Amniotic epithelial cell (primary cell): Measurements from ENCODE around the gene NADK.

Experiments
- DNase-seq: peaks from one replicate; pipeline ENCODE4 v3.0.0-alpha.2; 2010; ENCODE audit warnings: low read depth

NADK gene

DNA sequence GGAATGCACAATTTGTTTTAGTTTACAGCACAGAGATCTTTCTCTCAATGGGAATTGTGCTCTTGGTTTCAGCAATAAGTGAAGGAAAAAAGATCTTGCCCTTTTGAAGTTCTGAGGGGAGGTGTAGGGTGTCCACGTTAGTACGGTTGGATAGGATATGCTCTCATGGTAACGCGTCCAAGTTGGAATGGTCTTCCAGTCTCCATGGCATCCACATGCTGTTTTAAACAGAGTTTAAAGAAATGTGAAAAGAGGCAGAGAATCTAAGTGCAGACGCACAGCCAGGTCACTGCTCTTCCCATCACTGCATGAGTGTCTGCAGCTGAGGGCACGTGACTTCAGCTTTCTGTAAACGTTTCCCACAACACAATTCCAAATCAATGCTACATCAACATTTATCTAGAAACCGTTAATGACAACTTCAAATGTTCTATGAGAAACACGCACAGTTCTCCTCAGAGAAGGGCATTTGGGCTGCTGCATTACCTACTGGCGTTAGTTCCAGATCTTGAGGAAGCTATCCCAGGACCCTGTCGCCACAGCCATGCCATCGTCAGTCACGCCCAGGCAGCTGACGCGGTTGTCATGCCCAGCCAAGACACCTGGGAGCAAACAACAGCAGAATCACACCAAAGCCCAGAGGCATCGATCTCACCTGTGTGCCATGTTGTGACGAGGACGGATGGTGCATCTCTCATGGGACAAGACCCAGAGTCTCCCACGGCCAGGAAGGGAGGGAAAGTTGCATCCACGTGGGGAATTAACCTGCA lies 8.8 kb upstream of the NADK start:
- DNase-seq: no peak

DNA sequence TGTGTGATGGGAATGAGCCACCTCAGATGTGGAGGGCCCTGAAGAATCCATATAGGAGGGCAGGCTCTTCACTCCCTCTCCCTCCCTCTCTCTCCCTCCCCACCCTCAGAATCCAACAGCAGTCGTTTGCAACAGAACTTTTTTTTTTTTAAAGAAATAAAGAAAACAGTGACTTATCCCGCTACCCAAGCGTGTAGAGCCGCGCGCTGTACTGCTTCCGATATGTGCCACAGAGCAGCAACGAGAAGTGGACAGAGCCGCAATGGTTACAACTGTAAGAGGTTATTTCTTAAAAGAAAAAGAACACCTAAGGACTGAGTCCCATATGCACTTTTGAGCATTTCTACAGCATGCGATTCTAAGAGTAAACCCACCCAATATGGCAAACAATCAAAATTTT lies 7.4 kb upstream of the NADK start:
- DNase-seq: no peak

GRCh38 chr1:1784933-1785332 lies 6.7 kb upstream of the NADK start:
- no peak for DNase-seq

DNA sequence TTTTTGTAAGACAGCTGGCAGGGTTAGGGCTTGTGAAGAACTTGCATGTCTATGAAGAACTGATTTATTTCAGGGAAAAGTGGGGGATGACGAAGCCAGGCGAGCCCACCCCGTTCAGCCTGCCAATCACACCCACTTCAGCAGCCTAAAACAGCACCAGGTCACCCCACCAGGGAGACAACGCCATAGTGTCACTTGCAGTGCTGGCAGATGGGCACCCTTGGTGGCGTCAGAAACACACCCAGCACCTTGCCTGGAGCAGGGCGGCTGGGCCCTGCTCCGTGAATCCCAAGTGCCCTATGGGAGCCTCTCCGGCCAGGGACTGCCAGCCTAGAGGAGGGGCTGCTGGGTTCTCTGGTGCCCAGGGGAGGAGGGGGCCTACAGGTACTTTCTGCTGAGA lies 5.0 kb upstream of the NADK start:
- DNase-seq: no peak

DNA sequence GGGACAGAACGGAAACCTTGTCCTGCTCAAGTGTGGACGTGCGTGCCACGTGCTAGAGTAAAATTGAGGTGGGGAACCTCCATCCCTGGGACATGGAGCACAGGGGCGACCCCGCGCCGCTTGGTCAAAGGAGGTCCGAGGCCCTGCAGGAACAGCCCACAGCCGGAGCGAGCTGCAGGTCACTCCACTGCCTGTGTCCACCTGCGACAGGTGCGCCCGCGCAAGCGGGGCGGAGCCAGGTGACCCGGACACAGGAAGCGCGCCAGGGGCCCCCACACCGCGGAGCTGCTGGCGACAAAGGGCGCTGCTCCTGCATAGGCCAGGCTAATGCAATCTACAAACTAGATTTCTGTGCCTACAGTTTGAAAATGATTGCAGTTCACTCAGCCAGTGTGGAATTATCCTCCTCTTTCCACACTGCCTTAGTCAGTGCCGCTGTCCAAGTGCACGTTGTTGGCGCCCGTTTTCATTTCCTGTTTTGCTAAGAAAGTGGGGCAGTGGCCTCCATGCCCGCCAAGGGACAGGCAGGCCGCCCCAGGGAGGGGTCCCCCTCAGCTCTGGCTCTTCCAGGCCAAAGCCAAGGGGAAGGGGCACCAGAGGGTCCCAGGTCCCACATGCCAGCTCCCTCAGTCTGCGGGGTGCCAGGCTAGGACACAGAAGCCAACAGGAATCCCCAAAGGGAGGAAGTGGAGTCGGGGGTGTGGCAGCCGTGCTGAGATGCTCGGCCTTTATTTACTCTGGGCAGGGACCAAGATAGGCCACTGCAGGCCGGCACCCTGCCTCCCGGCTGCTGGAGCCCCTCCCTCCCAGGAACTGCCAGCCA lies 4.3 kb upstream of the NADK start:
- peak; percentile 70 for DNase-seq

- peak; percentile 17 for DNase-seq
Observed at GRCh38 chr1:1781526-1781903, 3.2 kb upstream of the NADK start.

GRCh38 chr1:1780598-1781525 lies 2.6 kb upstream of the NADK start:
- no peak for DNase-seq

DNA sequence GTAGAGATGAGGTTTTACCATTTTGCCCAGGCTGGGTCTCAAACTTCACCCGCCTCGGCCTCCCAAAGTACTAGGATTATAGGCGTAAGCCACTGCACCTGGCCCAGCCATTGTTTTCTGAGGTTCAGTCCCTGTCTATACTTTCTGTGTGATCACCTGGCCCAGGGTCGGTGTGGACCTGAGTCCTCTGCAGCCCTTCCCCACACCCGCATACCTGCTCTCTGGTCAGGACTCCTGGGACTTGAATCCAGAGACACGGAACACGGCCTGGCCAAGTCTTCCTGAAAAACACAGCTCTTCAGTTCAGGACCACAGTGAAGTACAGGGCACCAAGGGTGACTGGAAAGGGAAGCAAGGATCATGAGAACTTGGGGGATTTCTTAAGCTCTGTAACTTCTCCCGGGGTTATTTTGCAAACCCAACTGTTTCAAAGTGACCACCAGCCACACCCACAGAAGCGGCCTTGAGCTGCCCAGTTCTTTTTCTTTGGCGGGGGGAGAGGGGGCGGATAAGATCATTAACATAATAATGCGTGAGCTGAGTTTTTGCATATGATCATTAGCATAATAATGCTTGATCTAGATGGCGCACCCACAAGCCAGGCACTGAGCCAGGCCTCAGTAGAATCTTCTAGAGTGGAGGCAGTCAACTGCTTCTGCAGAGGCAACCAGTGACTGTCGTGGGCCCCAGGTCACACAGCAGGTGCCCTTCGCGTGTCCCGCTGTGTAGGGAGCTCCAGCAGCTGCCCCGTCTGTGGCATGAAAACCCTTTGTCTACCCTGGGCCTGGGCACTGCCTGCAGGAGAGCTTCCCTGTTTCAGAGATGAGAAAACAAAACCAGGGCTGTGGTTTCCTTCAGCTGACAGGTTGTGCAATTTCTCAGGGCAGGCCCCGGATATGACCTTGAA lies 1.7 kb upstream of the NADK start:
- peak; percentile 93 for DNase-seq

- DNase-seq: no peak
Observed at GRCh38 chr1:1779320-1779675, 1.0 kb upstream of the NADK start.

DNA sequence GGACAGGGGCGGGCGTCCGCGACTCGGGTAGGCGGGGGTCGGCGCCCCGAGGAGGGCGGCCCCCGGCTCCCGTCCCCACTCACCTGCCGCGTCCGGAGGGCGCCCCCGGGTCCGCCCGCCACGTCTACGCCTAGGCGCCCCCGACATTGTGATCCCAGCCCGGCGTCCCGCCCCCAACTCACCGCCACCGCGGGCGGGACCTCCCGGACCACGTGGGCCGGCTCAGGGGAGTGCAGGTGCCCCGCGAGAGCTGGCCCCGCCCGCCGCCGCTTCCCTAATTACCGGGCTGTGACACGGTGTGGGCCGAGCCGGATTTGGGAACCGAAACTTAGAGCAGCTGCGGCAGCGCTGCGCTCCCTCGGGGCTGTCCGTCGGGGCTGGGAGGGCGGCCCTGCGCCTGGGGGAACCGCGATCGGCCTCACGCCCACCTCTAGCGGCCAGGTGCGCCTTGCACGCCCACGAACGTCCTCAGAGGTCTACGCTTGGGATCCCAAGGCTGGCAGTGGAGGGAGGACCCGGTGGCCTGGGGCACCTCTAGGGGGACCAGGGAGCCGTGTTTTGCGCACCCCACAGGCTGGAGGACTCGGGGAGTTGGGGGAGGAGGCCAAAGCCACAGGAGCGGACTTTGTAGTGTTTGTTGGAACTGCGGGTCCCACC lies 521 bp upstream of the NADK start:
- DNase-seq: no peak

DNA sequence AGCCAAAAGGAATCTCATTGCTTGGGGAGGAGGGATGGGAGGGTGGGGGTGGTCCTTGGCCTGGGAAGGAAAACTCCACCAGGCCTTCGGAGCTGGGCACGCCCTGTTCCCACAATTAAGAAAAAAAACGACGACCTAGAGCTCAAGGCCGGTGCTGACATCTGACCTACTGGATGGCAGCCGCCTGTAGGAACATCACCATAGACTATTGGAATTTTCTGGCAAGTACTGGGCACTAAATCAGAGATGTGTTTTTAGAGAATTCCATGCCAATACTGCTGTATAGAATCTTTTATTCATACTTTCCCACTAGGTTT lies 729 bp downstream of the NADK start:
- peak; percentile 42 for DNase-seq

DNA sequence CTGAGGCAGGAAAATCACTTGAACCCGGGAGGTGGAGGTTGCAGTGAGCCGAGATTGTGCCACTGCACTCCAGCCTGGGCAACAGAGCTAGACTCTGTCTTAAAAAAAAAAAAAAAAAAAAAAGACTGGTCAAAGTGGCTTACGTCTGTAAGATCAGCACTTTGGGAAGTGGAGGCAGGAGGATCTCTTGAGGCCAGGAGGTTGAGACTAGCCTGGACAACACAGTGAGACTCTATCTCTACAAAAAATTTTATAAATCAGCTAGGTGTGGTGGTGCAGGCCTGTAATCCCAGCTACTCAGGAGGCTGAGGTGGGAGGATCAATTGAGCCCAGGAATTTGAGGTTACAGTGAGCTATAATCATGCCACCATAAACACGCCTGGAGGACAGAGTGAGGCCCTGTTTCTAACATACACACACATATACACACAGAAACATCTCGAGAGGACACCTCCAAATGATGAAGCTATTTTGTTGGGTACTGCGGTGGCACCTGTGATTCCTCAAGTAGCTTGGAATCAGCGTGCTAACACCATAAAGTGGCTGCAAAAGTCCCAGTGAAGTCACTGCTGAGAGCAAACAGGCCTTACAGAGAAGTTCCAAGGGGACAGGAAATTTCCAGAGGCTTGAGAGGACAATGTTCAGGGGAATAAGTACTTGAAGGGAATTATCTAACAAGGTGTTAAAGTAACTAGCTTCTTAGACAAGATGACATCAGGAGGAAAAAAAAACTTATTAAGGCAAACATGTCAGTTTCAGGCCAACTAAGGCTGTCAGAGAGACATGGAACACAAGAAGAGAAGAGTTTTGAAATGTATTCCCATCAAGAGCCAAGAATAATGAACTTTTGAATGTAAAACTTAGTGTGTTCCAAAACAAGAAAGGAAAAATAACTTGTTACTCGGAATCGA lies 1.3 kb downstream of the NADK start:
- no peak for DNase-seq

DNA sequence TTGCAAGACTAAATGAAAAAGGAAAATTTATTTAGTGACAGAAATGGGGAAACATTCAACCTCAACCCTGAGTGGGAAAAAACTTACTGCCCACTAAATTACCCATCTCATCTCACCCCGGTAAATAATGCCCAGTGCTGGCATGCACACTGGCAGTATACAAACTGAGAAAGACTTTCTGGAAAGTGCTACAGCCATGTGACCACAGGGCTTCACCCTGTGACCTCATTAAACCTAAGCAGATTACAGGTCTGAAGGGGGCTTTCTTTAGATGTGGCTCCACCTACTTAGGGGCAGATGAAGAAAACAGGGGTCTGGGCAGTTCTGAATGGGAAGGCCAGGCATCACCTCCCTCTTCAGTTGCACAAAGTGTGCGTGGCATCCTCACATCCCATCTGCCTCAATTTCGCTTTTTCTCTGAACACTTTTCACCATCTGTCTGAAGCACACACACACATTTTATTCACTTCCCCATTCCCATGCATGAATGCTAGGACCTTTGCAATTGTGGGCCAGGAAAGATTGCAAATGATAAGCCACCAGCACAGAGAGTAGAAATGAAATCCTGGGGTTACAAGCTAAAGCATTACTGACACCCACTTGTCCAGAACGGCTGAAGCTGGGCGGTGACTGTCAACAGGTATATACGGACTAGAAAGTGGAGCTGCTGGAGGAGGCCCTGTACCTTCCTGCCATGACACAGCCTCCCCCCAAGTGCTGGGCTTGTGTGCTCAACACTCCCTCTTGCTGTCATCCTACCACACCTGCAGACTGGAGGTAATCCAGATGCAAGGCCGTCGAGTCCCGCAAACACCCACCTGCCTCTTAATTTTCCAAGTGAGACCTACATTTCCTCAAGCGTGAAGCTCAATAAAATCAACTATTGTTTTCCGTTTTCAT lies 2.7 kb downstream of the NADK start:
- no peak for DNase-seq

DNA sequence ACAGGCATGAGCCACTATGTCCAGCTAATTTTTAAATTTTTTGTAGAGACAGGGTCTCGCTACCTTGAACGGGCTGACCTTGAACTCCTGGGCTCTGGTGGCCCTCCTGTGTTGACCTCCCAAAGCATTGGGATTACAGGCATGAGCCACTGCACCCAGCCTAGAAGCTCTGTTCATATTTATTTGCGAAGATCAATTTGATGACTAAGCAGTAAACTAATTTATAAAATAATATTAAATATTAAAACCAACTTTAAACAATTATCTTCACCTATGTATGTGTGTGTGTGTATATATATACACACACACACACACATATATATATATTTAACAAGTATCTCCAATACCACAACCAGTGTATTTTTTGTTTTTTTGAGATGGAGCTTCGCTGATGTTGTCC lies 4.4 kb downstream of the NADK start:
- no peak for DNase-seq

GRCh38 chr1:1771096-1771495 lies 7.2 kb downstream of the NADK start:
- no peak for DNase-seq

GRCh38 chr1:1770102-1770501 lies 8.2 kb downstream of the NADK start:
- no peak for DNase-seq

GRCh38 chr1:1768249-1768992 lies 9.8 kb downstream of the NADK start:
- no peak for DNase-seq

DNA sequence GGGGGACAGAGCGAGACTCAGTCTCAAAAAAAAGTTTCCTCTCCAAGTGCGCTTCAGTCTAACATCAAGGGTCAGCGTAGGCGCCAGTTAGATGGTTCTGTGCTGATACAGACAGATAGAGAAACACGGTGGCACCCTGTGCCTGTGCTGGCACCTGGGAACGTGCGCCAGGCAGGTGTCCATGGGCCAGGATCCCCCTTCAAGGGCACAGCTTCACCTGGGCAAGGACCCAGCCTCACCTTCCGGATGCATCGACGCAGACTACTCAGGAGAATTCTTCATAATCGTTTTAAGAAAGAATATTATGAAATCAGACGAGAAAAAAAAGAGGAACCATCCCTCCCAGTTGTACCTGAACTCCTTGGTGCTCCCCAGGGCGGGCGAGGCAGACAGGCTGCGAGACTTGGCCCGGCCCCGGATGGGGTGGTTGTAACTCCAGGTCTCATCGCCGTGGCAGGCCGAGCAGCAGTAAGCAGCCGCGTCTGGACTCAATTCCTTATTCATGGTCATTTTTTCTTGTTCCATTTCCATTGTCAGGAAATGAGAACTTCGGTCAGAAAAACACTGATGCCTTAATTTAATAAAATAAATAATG lies 13.3 kb downstream of the NADK start:
- no peak for DNase-seq
